NK-92 (cell line): ENCODE measurements around the gene TAB3.

Experiments used
- DNase-seq: peaks from one replicate; lab custom pipeline; 2025; ENCODE audit not compliant: unreplicated experiment; lab: John Stamatoyannopoulos, UW

Gene TAB3

DNA sequence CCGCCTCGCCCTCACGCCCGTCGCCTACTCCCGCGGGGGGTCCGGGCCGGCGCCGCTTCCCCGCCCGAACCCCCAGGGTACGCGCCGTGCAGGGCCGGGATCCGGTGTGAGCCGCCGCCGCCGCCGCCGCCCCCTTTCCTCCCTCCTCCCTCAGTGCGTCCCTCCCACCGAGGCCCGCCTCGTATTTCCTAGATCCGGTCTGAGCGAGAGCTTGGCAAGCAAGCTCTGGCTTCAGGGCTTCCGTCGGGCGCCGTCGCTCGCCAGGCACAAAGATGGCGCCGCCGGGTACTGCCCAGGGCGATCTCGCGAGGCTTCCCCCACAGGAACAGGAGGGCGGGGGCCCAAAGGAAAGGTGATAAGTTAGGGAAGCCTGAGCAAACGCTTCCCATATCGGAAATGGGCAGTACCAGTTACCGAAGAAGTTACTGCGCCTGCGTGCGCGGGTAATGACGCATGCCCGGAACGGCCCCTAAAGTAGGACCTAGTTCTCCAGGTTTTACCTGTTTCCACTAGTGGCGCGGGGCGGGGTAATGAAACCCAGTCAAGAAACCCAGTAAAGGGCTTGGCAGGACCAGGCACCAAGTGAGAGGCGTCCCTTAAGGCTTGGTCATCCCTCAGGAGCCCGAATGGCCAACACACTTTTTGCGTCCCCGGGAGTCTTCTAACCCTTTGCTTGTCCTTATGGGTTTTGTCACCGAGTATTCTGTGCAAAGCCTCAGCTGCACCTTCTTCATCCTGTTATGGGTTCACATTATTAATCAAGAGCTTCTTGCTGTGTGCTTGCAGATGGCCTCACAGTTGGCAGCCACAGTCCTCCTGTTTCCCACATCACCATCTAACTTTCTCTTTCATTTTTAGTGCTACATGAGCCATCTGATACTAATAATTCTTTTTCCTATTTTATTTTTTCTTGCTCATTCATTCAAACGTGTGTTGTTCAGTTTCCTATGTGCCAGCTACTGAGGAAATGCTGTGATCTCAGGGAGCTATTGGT is at the start of gene TAB3:
TAB3 (minus strand) TSS at position 108 of the 994 bp plus-strand sequence. CDS start 29,666 bp downstream, outside the sequence.
- peak; percentile 48 for DNase-seq

DNA sequence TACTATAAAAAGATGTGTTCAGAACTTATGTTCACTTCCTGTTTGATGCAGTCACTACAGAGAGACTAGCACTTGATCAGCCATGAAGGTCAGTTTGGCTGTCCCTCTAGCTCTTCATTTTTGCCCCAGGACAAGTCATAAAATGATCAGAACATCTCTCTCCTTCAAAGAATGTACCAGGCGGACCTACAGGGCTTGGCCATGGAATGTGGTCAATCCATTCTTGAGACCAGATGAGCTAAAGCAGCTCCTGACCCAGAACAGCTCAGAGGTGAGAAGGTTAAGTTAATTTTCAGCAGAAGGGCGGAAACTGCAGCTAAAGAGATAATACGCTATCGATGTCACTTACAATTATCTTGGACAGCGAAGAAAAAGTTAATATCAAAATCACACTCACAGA is 49.2 kb upstream of the TAB3 start:
- DNase-seq = no peak

DNA sequence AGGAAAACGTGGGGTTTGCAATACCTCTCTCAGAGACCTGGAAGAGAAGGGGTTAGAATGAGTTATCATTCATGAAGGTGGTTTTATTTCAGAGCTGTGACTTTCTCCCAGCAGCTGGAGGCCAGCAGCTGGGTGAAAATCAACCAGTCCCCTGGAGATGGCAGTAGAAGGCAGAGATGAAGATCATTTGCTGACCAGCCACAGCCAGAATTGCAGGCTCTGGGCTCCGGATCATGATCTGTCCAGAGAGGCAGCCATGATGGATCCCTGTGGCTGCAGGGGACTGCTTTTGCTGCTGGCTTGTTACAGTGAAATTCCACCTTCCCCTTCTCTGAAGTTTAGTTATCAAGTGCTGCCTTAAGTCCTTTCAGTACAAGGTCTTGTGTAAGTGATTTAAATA is 46.9 kb upstream of the TAB3 start:
- DNase-seq = no peak

- no peak for DNase-seq
Measured at GRCh38 chrX:30931920-30932319, 42.9 kb upstream of the TAB3 start.

DNA sequence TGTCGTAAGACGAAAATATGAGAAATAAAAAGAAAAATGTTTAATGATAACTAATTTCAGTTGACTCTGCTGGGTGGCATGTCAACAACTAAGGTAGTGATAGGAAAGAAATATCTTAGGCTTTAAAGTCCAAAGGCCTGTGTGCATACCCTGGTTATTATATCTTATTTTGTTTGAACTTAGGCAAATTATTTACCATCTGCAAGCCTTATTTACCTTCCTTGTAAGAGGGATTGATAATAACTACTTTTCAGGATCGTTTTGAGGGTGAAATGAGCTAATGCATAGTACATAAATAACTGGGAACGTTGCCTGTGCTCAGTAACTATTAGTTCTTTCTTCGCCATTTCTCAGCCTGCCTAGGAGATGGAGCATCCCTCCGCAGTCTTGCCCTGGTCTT is 41.6 kb upstream of the TAB3 start:
- no peak for DNase-seq

DNA sequence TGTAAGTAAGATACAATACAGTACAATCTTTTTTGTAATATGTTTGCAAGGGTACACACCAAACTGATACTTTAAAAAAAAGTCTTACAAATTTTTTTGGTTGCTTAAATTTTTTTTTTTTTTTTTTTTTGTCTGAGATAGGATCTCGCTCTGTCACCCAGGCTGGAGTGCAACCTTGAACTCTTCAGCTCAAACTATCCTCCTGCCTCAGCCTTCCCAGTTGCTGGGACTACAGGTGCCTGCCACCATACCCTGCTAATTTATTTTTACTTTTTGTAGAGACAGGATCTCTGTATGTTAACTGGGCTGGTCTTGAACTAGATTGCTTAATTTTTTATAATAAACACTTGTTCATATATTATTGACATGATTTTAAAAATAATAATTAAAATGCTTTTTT is 41.1 kb upstream of the TAB3 start:
- no peak for DNase-seq

- no peak for DNase-seq
Measured at GRCh38 chrX:30920271-30920670, 31.2 kb upstream of the TAB3 start.

DNA sequence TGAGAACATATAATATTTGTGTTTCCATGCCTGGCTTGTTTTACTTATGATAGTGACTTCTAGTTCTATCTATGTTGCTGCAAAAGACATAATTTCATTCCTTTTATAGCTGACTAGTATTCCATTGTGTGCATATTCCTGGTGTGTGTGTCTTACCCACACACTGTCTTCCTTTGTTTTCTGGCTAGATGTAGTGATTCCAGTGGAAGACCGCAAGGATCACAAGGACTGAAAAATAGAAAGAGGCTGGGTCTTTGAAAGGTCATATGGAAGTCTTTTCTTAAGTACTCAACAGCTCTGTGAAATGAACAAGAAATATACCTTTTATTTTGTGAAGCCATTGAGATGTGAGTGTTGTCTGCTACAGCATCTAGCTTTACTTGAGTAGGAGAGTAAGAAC is 29.4 kb upstream of the TAB3 start:
- no peak for DNase-seq

DNA sequence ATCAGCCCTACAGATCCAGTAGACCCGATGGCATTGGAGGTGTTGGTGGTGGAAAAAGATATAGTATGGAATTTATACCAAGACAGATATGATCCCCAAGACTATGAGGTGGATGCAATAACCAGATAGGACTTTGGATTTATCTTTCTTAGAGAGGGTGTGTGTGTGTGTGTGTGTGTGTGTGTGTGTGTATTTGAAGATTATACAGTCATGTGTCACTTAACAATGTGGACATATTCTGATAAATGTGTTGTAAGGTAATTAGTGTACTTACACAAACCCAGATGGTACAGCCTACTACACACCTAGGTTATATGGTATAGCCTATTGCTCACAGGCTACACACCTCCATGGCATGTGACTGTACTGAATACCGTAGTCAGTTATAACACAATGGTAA is 24.4 kb upstream of the TAB3 start:
- DNase-seq = no peak

GRCh38 chrX:30910124-30910860 is 21.2 kb upstream of the TAB3 start:
- DNase-seq = no peak

GRCh38 chrX:30906726-30907125 is 17.7 kb upstream of the TAB3 start:
- DNase-seq = no peak

DNA sequence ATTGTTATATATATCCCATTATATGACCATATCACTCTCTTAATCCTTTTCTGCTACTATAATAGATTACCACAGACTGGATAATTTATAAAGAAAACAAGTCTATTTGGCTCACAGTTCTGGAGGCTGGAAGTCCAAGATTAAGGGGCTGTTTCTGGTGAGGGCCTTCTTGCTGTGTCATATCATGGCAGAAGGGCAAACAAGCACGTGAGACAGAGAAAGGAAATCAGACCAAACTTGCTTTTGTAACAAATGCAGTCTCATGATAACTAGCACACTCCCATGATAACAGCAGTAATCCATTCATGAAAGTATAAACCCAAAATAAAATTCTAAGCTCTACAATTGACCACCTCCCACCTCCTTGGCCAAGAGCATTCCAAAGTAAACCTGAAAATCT is 16.3 kb upstream of the TAB3 start:
- DNase-seq = no peak

DNA sequence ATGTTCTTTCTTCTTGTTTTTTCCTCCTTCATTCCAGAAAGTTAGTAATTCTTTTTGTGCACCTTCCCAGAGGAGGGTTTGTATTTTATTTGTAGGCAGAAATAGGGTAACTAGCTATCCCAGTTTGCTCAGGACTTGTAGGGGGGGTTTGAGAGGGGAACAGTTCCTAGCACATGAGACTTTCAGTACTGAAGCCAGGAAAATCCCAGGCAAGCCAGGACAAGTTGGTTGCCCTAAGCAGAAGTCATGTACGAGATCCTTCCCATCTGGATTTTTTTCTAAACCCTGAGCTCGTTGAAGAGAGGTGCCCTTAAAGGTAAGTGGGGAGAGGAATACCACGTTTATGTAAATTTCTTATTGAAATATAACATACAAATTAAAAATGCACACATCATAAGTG is 15.6 kb upstream of the TAB3 start:
- no peak for DNase-seq

- DNase-seq = no peak
Measured at GRCh38 chrX:30904186-30904585, 15.1 kb upstream of the TAB3 start.

GRCh38 chrX:30900227-30900626 is 11.2 kb upstream of the TAB3 start:
- no peak for DNase-seq

- DNase-seq = no peak
Measured at GRCh38 chrX:30898886-30899285, 9.8 kb upstream of the TAB3 start.

DNA sequence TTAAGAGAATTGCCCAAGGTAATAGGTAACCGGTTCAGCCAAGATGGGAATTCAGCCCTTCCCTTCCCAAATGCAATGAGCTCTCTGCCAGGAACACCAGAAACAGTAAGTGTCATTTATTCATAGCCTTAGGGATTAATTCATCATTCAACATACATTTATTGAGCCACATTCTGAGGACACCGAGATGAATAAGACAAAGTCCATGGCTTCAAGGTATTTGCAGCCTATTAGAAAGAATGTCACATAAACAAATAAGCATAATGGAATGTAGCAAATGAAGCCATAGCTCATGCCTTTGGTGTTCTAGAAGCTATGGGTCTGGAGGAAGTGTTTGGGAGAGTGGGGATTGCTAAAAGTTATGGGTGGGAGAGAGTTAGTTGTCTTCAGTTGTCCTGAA is 6.3 kb upstream of the TAB3 start:
- no peak for DNase-seq

- no peak for DNase-seq
Measured at GRCh38 chrX:30893206-30893605, 4.2 kb upstream of the TAB3 start.

- no peak for DNase-seq
Measured at GRCh38 chrX:30892591-30892990, 3.5 kb upstream of the TAB3 start.

DNA sequence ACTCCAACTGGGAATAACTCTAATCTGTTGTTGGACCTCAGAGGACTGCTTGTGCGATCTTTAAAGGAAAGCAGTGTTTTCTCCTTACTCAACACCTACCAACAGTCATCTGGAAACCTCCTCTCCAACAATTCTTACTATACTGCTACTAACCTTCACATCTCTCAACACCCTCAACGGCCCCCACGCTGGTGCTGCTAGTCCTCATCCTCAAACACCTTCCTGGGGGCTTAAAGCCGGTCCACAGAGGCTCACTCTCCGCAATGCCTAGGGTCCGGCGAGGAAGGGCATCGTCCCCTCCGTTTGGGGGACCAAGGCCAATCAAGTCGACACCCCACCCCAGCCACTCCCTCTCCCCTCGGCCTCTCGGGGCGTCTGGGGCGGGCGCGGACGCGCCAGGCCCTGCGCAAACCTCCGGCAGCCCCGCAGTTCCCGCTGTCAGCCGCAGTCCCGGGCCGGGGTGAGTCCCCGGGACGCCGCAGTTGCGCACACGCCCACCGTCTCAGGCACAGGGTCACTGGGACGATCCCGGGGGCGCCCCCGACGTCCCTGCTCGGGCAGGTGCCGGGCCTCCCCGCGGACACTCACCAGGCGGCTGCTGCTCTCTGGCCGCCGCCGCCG is 418 bp downstream of the TAB3 start:
- no peak for DNase-seq

DNA sequence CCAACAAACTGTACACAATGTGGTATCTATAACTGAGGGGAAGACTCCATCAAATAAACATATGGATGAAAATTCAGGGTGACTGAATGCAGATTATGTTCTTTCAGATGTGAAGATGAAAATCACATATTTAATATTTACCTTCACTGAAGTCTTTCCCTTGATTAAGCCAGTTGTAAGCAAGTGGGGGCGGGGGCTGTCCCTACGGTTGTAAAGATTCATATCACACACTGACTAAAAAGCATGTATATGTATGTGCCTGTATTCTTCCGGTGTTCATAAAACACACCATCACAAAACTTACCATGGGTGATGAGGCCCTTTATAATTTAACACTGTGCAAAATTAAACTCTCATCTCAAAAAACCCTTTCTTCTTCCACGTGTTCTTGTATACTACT is 1.3 kb downstream of the TAB3 start:
- DNase-seq = no peak

GRCh38 chrX:30887288-30887687 is 1.8 kb downstream of the TAB3 start:
- no peak for DNase-seq
